K562 (cell line): ENCODE data around the gene RNF151. TPM values are rescaled to one million over a fixed set of nuclear protein-coding genes. Genes with fewer than 3 reads are reported as not detected.

ENCODE experiments used
- ARID3A ChIP-seq: IDR thresholded peaks from 2 replicates; pipeline ENCODE4 v1.6.1; 2012; ENCODE audit warnings: low read depth, low read length, improper control_type of control experiment, borderline replicate concordance
- BMI1 ChIP-seq: fragments of 150-350 bp; IDR thresholded peaks from 2 replicates; pipeline ENCODE4 v1.6.1; 2014; ENCODE audit warnings: low read length
- CBX5 ChIP-seq: IDR thresholded peaks from 2 replicates; pipeline ENCODE4 v1.6.1; 2014; ENCODE audit warnings: low read depth, borderline replicate concordance
- CEBPB ChIP-seq: fragments of 450-650 bp; IDR thresholded peaks from 2 replicates; pipeline ENCODE4 v1.6.1; 2016; ENCODE audit warnings: missing genetic modification characterization, missing compliant biosample characterization
- FOXK1 ChIP-seq: sonication (generic); formaldehyde crosslinking; IDR thresholded peaks from 2 replicates; pipeline ENCODE4 v1.8.0; 2022; ENCODE audit warnings: missing genetic modification reagents, mild to moderate bottlenecking, borderline replicate concordance
- HDAC2 ChIP-seq: fragments of 450-650 bp; IDR thresholded peaks from 2 replicates; pipeline ENCODE4 v1.6.1; 2016; ENCODE audit warnings: mild to moderate bottlenecking
- MIER1 ChIP-seq: fragments of 450-650 bp; IDR thresholded peaks from 2 replicates; pipeline ENCODE4 v1.6.1; 2016; ENCODE audit warnings: antibody characterized with exemption, mild to moderate bottlenecking, low read depth
- NR3C1 ChIP-seq: sonication (generic); formaldehyde crosslinking; IDR thresholded peaks from 2 replicates; pipeline ENCODE4 v1.8.1; 2022; ENCODE audit warnings: missing genetic modification reagents
- SAFB2 ChIP-seq: fragments of 200-400 bp; formaldehyde crosslinking; IDR thresholded peaks from 2 replicates; pipeline ENCODE4 v1.6.1; 2018; ENCODE audit warnings: borderline replicate concordance, low read length, low read depth, moderate library complexity; ENCODE audit not compliant: severe bottlenecking
- SREBF2 ChIP-seq: sonication (generic); formaldehyde crosslinking; IDR thresholded peaks from 2 replicates; pipeline ENCODE4 v1.4.0; 2020; ENCODE audit warnings: mild to moderate bottlenecking, missing genetic modification reagents
- TAF9B ChIP-seq: fragments of 450-650 bp; IDR thresholded peaks from 2 replicates; pipeline ENCODE4 v1.6.1; 2018; ENCODE audit warnings: mild to moderate bottlenecking; ENCODE audit not compliant: partially characterized antibody
- TCF7 ChIP-seq: sonication (generic); IDR thresholded peaks from 2 replicates; pipeline ENCODE4 v1.6.1; 2016; ENCODE audit warnings: antibody characterized with exemption, borderline replicate concordance
- U2AF1 ChIP-seq: fragments of 200-400 bp; formaldehyde crosslinking; optimal IDR thresholded peaks from 2 replicates; pipeline ENCODE3; 2017; ENCODE audit warnings: mild to moderate bottlenecking, low read depth, low read length, moderate library complexity
- ZKSCAN1 ChIP-seq: fragments of 150-350 bp; IDR thresholded peaks from 2 replicates; pipeline ENCODE4 v1.6.1; 2016; ENCODE audit warnings: low read depth, low read length
- ZNF274 ChIP-seq: IDR thresholded peaks from 2 replicates; pipeline ENCODE4 v1.6.1; 2011; ENCODE audit warnings: low read depth, mild to moderate bottlenecking, low read length, moderate library complexity, borderline replicate concordance
- ZNF655 ChIP-seq: fragments of 250-450 bp; sonication (Bioruptor Pico); IDR thresholded peaks from 2 replicates; pipeline ENCODE4 v1.5.0; 2021
- polyA plus RNA-seq, 8 experiments: library from polyadenylated mRNA; depleted of rRNA in 4 of 8; stranded (reverse) in 5 of 8; unstranded in 3 of 8; fragments of >200 nt; fragmentation: Nextera tagmentation in 2 of 8; fragmentation: Illumina TruSeq in 1 of 8; extraction: Ambion mirVana in 2 of 8; extraction: Trizol in 1 of 8; gene quantifications; 2 replicates each; pipeline versions ENCODE4 v1.2.1 to v1.2.3, GENCODE V29; 2011 to 2014; ENCODE audit warnings: inconsistent platforms in 1 of 8, missing spikeins in 1 of 8
- total RNA-seq, 7 experiments: library from RNA; depleted of rRNA in 6 of 7; stranded (reverse); fragments of >200 nt in 6 of 7; fragmentation: Illumina TruSeq in 2 of 7; extraction: Trizol in 2 of 7; gene quantifications; 2 replicates each; pipeline versions ENCODE4 v1.2.1 to v1.2.3, GENCODE V29; 2011 to 2021; ENCODE audit warnings: low replicate concordance in 1 of 7
- TF ChIP-seq, protein P1 (sequence below): fragments of 450-650 bp; formaldehyde crosslinking; conservative IDR thresholded peaks from 2 replicates; pipeline ENCODE4 v1.4.0; 2022; ENCODE audit warnings: mild to moderate bottlenecking, missing genetic modification characterization
- TF ChIP-seq, protein P2 (sequence below): fragments of 450-650 bp; IDR thresholded peaks from 2 replicates; pipeline ENCODE4 v1.6.1; 2016; ENCODE audit warnings: low read depth, mild to moderate bottlenecking, moderate library complexity
- TF ChIP-seq, protein P3 (sequence below): fragments of 250-450 bp; sonication (Bioruptor Pico); IDR thresholded peaks from 2 replicates; pipeline ENCODE4 v1.8.0; 2022; ENCODE audit warnings: moderate library complexity, mild to moderate bottlenecking, inconsistent platforms
- TF ChIP-seq, protein P4 (sequence below): IDR thresholded peaks from 2 replicates; pipeline ENCODE4 v1.6.1; 2011; ENCODE audit warnings: borderline replicate concordance, low read depth, mild to moderate bottlenecking, moderate library complexity, low read length; ENCODE audit not compliant: insufficient read depth, poor library complexity, severe bottlenecking

Gene RNF151
- total and polyA plus RNA-seq, 9 of the 15 experiments (the other 6 are each of a cell fraction or from before 2014, with no cell fraction given) = not detected

DNA sequence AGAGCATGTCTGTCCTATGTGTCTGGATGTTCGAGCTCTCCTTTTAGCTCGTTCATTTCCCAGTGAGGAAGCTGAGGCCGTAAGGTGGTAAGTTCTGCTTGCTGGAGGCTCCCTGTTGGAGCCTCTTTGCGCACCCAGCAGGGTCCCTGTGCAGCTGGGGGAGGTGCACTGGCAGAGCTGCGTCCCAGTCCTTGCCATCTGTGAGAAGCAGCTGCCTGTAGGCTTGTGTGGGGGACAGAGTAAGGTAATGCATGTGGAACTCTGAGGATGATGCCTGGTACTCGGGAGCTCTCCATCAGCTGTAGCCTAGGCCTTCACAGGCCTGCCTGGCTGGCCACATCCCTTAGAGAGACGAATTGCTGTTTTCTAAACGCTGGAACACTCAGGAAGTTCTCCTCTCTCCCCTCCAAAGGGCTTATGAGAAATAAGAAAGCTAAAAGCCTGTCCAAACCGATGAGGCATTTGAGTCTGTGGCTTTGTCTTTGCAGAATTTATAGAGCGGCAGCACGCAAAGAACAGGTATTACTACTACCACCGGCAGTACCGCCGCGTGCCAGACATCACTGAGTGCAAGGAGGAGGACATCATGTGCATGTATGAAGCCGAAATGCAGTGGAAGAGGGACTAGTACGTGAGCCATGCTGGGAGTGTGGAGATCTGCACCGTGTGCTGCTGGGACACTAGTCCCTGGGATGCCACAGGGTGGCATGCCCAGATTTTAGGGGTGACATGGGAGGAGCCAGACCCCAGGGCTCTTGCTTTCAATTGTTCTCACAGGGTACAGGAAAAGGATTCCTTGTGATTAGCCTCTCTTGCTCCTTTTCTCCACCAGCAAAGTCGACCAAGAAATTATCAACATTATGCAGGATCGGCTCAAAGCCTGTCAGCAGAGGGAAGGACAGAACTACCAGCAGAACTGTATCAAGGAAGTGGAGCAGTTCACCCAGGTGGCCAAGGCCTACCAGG is 5.7 kb upstream of the RNF151 start (continued):
- TF ChIP-seq ARID3A = no peak
- no peak for TF ChIP-seq ZNF274
- no peak for TF ChIP-seq ZNF655 (CRISPR knock-in tag)
- TF ChIP-seq MIER1 = no peak
- TF ChIP-seq TCF7 = no peak
- no peak for TF ChIP-seq CEBPB
- TF ChIP-seq, protein P1, sequence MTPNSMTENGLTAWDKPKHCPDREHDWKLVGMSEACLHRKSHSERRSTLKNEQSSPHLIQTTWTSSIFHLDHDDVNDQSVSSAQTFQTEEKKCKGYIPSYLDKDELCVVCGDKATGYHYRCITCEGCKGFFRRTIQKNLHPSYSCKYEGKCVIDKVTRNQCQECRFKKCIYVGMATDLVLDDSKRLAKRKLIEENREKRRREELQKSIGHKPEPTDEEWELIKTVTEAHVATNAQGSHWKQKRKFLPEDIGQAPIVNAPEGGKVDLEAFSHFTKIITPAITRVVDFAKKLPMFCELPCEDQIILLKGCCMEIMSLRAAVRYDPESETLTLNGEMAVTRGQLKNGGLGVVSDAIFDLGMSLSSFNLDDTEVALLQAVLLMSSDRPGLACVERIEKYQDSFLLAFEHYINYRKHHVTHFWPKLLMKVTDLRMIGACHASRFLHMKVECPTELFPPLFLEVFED = peak; percentile 97
- TF ChIP-seq, protein P2, sequence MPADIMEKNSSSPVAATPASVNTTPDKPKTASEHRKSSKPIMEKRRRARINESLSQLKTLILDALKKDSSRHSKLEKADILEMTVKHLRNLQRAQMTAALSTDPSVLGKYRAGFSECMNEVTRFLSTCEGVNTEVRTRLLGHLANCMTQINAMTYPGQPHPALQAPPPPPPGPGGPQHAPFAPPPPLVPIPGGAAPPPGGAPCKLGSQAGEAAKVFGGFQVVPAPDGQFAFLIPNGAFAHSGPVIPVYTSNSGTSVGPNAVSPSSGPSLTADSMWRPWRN = no peak
- TF ChIP-seq SREBF2 = no peak
- no peak for TF ChIP-seq TAF9B
- TF ChIP-seq, protein P3, sequence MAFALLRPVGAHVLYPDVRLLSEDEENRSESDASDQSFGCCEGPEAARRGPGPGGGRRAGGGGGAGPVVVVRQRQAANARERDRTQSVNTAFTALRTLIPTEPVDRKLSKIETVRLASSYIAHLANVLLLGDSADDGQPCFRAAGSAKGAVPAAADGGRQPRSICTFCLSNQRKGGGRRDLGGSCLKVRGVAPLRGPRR = no peak
- no peak for TF ChIP-seq U2AF1
- TF ChIP-seq FOXK1 (CRISPR knock-in tag) = peak; percentile 72
- TF ChIP-seq NR3C1 (CRISPR knock-in tag) = no peak
- no peak for TF ChIP-seq HDAC2
- TF ChIP-seq SAFB2 = no peak
- no peak for TF ChIP-seq ZKSCAN1
- no peak for TF ChIP-seq BMI1
- TF ChIP-seq, protein P4, sequence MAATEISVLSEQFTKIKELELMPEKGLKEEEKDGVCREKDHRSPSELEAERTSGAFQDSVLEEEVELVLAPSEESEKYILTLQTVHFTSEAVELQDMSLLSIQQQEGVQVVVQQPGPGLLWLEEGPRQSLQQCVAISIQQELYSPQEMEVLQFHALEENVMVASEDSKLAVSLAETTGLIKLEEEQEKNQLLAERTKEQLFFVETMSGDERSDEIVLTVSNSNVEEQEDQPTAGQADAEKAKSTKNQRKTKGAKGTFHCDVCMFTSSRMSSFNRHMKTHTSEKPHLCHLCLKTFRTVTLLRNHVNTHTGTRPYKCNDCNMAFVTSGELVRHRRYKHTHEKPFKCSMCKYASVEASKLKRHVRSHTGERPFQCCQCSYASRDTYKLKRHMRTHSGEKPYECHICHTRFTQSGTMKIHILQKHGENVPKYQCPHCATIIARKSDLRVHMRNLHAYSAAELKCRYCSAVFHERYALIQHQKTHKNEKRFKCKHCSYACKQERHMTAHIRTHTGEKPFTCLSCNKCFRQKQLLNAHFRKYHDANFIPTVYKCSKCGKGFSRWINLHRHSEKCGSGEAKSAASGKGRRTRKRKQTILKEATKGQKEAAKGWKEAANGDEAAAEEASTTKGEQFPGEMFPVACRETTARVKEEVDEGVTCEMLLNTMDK = peak; percentile 0
- no peak for TF ChIP-seq CBX5
